SK-MEL-5 (cell line): ENCODE results near the gene NDST3. TPM values are rescaled to one million over a fixed set of nuclear protein-coding genes. Genes with fewer than 3 reads are reported as not detected.
"Not testable (repeated sequence)": the region's sequence is repeated elsewhere in the genome, so short reads cannot be mapped to it uniquely, and the experiment has no call there.

Experiments
- DNase-seq: peaks from one replicate; pipeline ENCODE4 v3.0.0-alpha.2; 2016; ENCODE audit warnings: low read depth, low spot score
- in situ Hi-C: cut with HindIII; loops from 2 replicates; pipeline ENCODE4 v1.10.0; 2016; ENCODE audit warnings: low sequenced_read_pairs, high pct_unique_total_duplicates, low pct_unique_long_range_greater_than_20kb
- total RNA-seq: library from RNA; depleted of rRNA; stranded (reverse); fragments of >200 nt; shearing (Covaris generic); gene quantifications from 2 replicates; pipeline ENCODE4 v1.2.3, GENCODE V29; 2014

Gene NDST3
- total RNA-seq, 1 experiment from 2014 or later, result not detected

- in situ Hi-C loops, result no loop called here
- DNase-seq, result peak; percentile 51
Observed at GRCh38 chr4:118226311-118227010, 192.2 kb downstream of the NDST3 start.

- no peak for DNase-seq
- in situ Hi-C loops, result no loop called here
Observed at GRCh38 chr4:118235566-118236120, 201.4 kb downstream of the NDST3 start.

GRCh38 chr4:118237531-118237930, 203.2 kb downstream of the NDST3 start:
- no peak for DNase-seq
- in situ Hi-C loops, result no loop called here

GRCh38 chr4:118249890-118250289, 215.6 kb downstream of the NDST3 start:
- in situ Hi-C loops, result no loop called here
- no peak for DNase-seq

- DNase-seq, result no peak
- in situ Hi-C loops, result no loop called here
Observed at GRCh38 chr4:118254368-118254767, 220.1 kb downstream of the NDST3 start.

GRCh38 chr4:118259111-118259510, 224.8 kb downstream of the NDST3 start:
- DNase-seq, result no peak
- in situ Hi-C loops, result no loop called here

- in situ Hi-C loops, result no loop called here
- no peak for DNase-seq
Observed at GRCh38 chr4:118260309-118260708, 226.0 kb downstream of the NDST3 start.

- no peak for DNase-seq
- in situ Hi-C loops, result no loop called here
Observed at GRCh38 chr4:118264096-118264495, 229.8 kb downstream of the NDST3 start.

- in situ Hi-C loops, result no loop called here
- no peak for DNase-seq
Observed at GRCh38 chr4:118265312-118266144, 231.2 kb downstream of the NDST3 start.

GRCh38 chr4:118266145-118266496, 231.8 kb downstream of the NDST3 start:
- in situ Hi-C loops, DNase-seq: not testable (repeated sequence)

GRCh38 chr4:118268780-118269179, 234.5 kb downstream of the NDST3 start:
- in situ Hi-C loops, result no loop called here
- no peak for DNase-seq

- peak; percentile 53 for DNase-seq
- in situ Hi-C loops, result no loop called here
Observed at GRCh38 chr4:118270492-118270891, 236.2 kb downstream of the NDST3 start.

GRCh38 chr4:118271788-118272187, 237.5 kb downstream of the NDST3 start:
- in situ Hi-C loops, result no loop called here
- DNase-seq, result no peak

GRCh38 chr4:118273642-118274041, 239.4 kb downstream of the NDST3 start:
- no peak for DNase-seq
- in situ Hi-C loops, result no loop called here

GRCh38 chr4:118276580-118276979, 242.3 kb downstream of the NDST3 start:
- no peak for DNase-seq
- in situ Hi-C loops, result no loop called here

- in situ Hi-C loops, result no loop called here
Observed at GRCh38 chr4:118277243-118277642, 243.0 kb downstream of the NDST3 start.

GRCh38 chr4:118278473-118279274, 244.4 kb downstream of the NDST3 start:
- in situ Hi-C loops, result no loop called here
- DNase-seq, result peak; percentile 96

More at GRCh38 chr4:118277243-118277642, 243.0 kb downstream of the NDST3 start:
- DNase-seq, result no peak

GRCh38 chr4:118279328-118279727, 245.0 kb downstream of the NDST3 start:
- in situ Hi-C loops, result no loop called here
- DNase-seq, result no peak
